Central memory CD8-positive, alpha-beta T cell (primary cell): Measurements from ENCODE around the gene LRP1-AS.

Experiments used
- ATAC-seq: fragments of 150-1000 bp; cut with Tn5 transposase; replicated peaks from 2 replicates; pipeline ENCODE4 v1.10.0; 2022; ENCODE audit warnings: mild to moderate bottlenecking, moderate FRiP score, moderate number of reproducible peaks; ENCODE audit not compliant: poor library complexity, severe bottlenecking; ENCODE audit errors: extremely low read depth
- DNase-seq, 2 donors: peaks; one replicate each; pipeline ENCODE4 v3.0.0; 2021; ENCODE audit warnings: low spot score in 2 of 2
- H3K27ac Mint-ChIP-seq: one replicate; pipeline ENCODE4 v1.8.0; 2022; ENCODE audit warnings: low read depth, mild to moderate bottlenecking, moderate library complexity, mixed read lengths
- H3K27me3 Mint-ChIP-seq: one replicate; pipeline ENCODE4 v1.8.0; 2022; ENCODE audit warnings: mixed read lengths
- H3K36me3 Mint-ChIP-seq: one replicate; pipeline ENCODE4 v1.8.0; 2022; ENCODE audit warnings: mild to moderate bottlenecking, moderate library complexity, mixed read lengths; ENCODE audit not compliant: insufficient read depth
- H3K4me1 Mint-ChIP-seq: one replicate; pipeline ENCODE4 v1.8.0; 2022; ENCODE audit warnings: mixed read lengths
- H3K4me3 Mint-ChIP-seq: one replicate; pipeline ENCODE4 v1.8.0; 2022; ENCODE audit warnings: mild to moderate bottlenecking, moderate library complexity, mixed read lengths
- H3K9me3 Mint-ChIP-seq: one replicate; pipeline ENCODE4 v1.8.0; 2022; ENCODE audit warnings: mixed read lengths

Gene LRP1-AS

DNA sequence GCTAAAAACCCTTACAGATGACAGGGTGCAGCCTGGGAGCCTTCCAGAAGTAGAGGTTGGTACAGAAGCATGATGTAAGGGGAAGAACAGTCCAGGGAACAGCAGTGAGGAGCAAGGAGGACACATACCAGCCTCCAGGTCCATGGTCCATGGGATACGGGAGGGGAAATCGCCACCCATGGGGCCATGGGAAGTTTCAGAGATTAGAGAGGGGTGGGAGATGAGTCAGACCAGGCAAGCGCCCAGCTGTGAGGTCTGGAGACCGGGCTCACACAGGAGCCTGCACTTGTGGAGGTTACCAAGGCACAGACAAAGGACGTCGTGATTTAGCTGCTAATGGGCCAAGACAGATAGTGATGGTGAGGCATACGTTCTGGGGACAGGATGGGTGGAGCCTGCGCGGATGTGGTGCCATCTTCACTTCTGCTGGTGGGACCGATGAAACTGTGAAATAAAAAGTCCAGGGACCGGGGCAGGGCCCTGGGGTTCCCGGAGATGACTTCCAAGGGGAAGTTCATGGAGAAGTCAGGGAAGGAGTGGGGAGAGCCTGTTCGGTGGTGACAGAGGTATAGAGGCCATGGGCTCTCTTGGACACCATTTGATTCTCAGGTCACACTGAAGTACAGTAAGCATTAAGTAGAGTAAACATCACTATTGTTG, 17.7 kb upstream of the LRP1-AS start:
- Mint-ChIP-seq H3K4me1 (no peaks in the 10 kb centered on the region), H3K27ac (peak overlapping the region; percentile 64), H3K27me3 (peaks cover 11% of the 10 kb centered on the region)

GRCh38 chr12:57164454-57164853, 17.0 kb upstream of the LRP1-AS start:
- Mint-ChIP-seq H3K27ac (peak overlapping the region; percentile 64), H3K9me3 (no peaks in the 10 kb centered on the region), H3K4me3 (no peak overlapping the region), H3K36me3 (no peaks in the 10 kb centered on the region), H3K4me1 (no peaks in the 10 kb centered on the region), H3K27me3 (peaks cover 11% of the 10 kb centered on the region)
- ATAC-seq (no peak), DNase-seq (no peak)

More for the DNA sequence above, 17.7 kb upstream of the LRP1-AS start:
- Mint-ChIP-seq H3K36me3 (no peaks in the 10 kb centered on the region), H3K4me3 (no peak overlapping the region), H3K9me3 (no peaks in the 10 kb centered on the region)
- no peak for ATAC-seq
- DNase-seq: no peak

GRCh38 chr12:57162553-57163125, 15.2 kb upstream of the LRP1-AS start:
- Mint-ChIP-seq H3K9me3 (no peaks in the 10 kb centered on the region), H3K4me3 (no peak overlapping the region), H3K27ac (no peak overlapping the region), H3K36me3 (no peaks in the 10 kb centered on the region), H3K4me1 (peaks cover 7% of the 10 kb centered on the region), H3K27me3 (peaks cover 11% of the 10 kb centered on the region)
- no peak for DNase-seq
- ATAC-seq: no peak

- DNase-seq (no peak), ATAC-seq (no peak)
- H3K9me3 Mint-ChIP-seq: no peaks in the 10 kb centered on the region
- H3K4me1 Mint-ChIP-seq: peaks cover 10% of the 10 kb centered on the region
- H3K36me3 Mint-ChIP-seq: peaks cover 1% of the 10 kb centered on the region
- H3K27me3 Mint-ChIP-seq: peaks cover 11% of the 10 kb centered on the region
- H3K4me3 Mint-ChIP-seq: no peak overlapping the region
- H3K27ac Mint-ChIP-seq: no peak overlapping the region
Measured at GRCh38 chr12:57161491-57161890, 14.1 kb upstream of the LRP1-AS start.

DNA sequence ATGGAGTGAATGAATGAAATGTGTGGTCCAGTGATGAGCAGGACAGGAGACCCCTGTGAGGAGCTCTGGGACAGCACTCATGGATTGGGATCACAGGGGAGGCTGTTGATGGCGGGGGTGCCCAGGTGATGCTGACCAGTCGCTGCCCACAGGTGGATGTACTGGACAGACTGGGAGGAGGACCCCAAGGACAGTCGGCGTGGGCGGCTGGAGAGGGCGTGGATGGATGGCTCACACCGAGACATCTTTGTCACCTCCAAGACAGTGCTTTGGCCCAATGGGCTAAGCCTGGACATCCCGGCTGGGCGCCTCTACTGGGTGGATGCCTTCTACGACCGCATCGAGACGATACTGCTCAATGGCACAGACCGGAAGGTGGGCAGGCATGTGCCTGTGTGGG, 13.3 kb upstream of the LRP1-AS start:
- Mint-ChIP-seq H3K4me1 (peaks cover 10% of the 10 kb centered on the region), H3K4me3 (no peak overlapping the region), H3K27me3 (peaks cover 11% of the 10 kb centered on the region), H3K9me3 (no peaks in the 10 kb centered on the region), H3K36me3 (peaks cover 1% of the 10 kb centered on the region), H3K27ac (no peak overlapping the region)
- DNase-seq (no peak), ATAC-seq (no peak)

GRCh38 chr12:57160040-57160439, 12.6 kb upstream of the LRP1-AS start:
- H3K9me3 Mint-ChIP-seq: no peaks in the 10 kb centered on the region
- H3K4me1 Mint-ChIP-seq: peaks cover 10% of the 10 kb centered on the region
- H3K4me3 Mint-ChIP-seq: no peak overlapping the region
- no peak for DNase-seq
- H3K27me3 Mint-ChIP-seq: peaks cover 9% of the 10 kb centered on the region
- peaks cover 1% of the 10 kb centered on the region for H3K36me3 Mint-ChIP-seq
- H3K27ac Mint-ChIP-seq: no peak overlapping the region
- ATAC-seq: no peak

- DNase-seq (no peak), ATAC-seq (no peak)
- Mint-ChIP-seq H3K36me3 (peaks cover 1% of the 10 kb centered on the region), H3K4me1 (peaks cover 10% of the 10 kb centered on the region), H3K9me3 (no peaks in the 10 kb centered on the region), H3K4me3 (no peak overlapping the region), H3K27me3 (peaks cover 2% of the 10 kb centered on the region), H3K27ac (no peak overlapping the region)
Measured at GRCh38 chr12:57159311-57159710, 11.9 kb upstream of the LRP1-AS start.

- Mint-ChIP-seq H3K27me3 (no peaks in the 10 kb centered on the region), H3K4me1 (peaks cover 10% of the 10 kb centered on the region), H3K27ac (no peak overlapping the region), H3K36me3 (peaks cover 1% of the 10 kb centered on the region), H3K4me3 (no peak overlapping the region), H3K9me3 (no peaks in the 10 kb centered on the region)
- no peak for ATAC-seq
- no peak for DNase-seq
Measured at GRCh38 chr12:57158665-57159064, 11.2 kb upstream of the LRP1-AS start.

DNA sequence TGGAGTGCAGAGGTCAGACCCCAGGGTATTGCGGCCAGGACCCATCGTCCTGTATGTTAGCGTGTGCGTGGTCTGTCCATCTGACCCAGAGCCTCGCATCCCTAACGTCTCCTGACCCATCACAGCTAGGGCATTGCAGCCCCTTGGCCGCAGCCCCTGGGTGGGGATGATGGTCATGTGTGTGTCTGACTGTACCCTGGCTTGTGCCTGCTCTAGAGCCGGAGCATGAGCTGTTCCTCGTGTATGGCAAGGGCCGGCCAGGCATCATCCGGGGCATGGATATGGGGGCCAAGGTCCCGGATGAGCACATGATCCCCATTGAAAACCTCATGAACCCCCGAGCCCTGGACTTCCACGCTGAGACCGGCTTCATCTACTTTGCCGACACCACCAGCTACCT, 10.8 kb upstream of the LRP1-AS start:
- peaks cover 1% of the 10 kb centered on the region for H3K36me3 Mint-ChIP-seq
- no peak overlapping the region for H3K4me3 Mint-ChIP-seq
- no peaks in the 10 kb centered on the region for H3K27me3 Mint-ChIP-seq
- ATAC-seq (no peak), DNase-seq (no peak)
- H3K9me3 Mint-ChIP-seq: no peaks in the 10 kb centered on the region
- H3K4me1 Mint-ChIP-seq: peaks cover 10% of the 10 kb centered on the region
- H3K27ac Mint-ChIP-seq: no peak overlapping the region

- peak; percentile 32 for ATAC-seq
- H3K4me3 Mint-ChIP-seq: no peak overlapping the region
- H3K36me3 Mint-ChIP-seq: peaks cover 1% of the 10 kb centered on the region
- DNase-seq: no peak
- H3K9me3 Mint-ChIP-seq: no peaks in the 10 kb centered on the region
- no peaks in the 10 kb centered on the region for H3K27me3 Mint-ChIP-seq
- H3K4me1 Mint-ChIP-seq: peaks cover 10% of the 10 kb centered on the region
- H3K27ac Mint-ChIP-seq: no peak overlapping the region
Measured at GRCh38 chr12:57157588-57158173, 10.3 kb upstream of the LRP1-AS start.

- no peaks in the 10 kb centered on the region for H3K27me3 Mint-ChIP-seq
- ATAC-seq (no peak), DNase-seq (no peak)
- no peak overlapping the region for H3K4me3 Mint-ChIP-seq
- peaks cover 1% of the 10 kb centered on the region for H3K36me3 Mint-ChIP-seq
- no peaks in the 10 kb centered on the region for H3K9me3 Mint-ChIP-seq
- H3K27ac Mint-ChIP-seq: no peak overlapping the region
- H3K4me1 Mint-ChIP-seq: peaks cover 10% of the 10 kb centered on the region
Measured at GRCh38 chr12:57156701-57157403, 9.4 kb upstream of the LRP1-AS start.

- Mint-ChIP-seq H3K4me1 (peaks cover 15% of the 10 kb centered on the region), H3K27me3 (no peaks in the 10 kb centered on the region)
- no peak for ATAC-seq
Measured at GRCh38 chr12:57154804-57155434, 7.5 kb upstream of the LRP1-AS start.

More at GRCh38 chr12:57154804-57155434, 7.5 kb upstream of the LRP1-AS start:
- H3K27ac Mint-ChIP-seq: no peak overlapping the region
- no peak for DNase-seq
- no peaks in the 10 kb centered on the region for H3K9me3 Mint-ChIP-seq
- peaks cover 1% of the 10 kb centered on the region for H3K36me3 Mint-ChIP-seq
- no peak overlapping the region for H3K4me3 Mint-ChIP-seq
